GM06990 (cell line): ENCODE measurements around the gene LSM14A.

Experiments
- DNase-seq: peaks from one replicate; pipeline ENCODE4 v3.0.0-alpha.2; 2011; ENCODE audit not compliant: insufficient read length; ENCODE audit errors: extremely low read depth
- H3K27me3 ChIP-seq: replicated peaks from 2 replicates; pipeline ENCODE4 v1.6.0; 2011; ENCODE audit warnings: low read length; ENCODE audit not compliant: control insufficient read depth, insufficient read depth
- H3K36me3 ChIP-seq: 2 replicates; pipeline ENCODE4 v1.5.1; 2011; ENCODE audit warnings: low read length; ENCODE audit not compliant: control insufficient read depth, insufficient read depth
- H3K4me3 ChIP-seq: replicated peaks from 2 replicates; pipeline ENCODE4 v1.5.1; 2011; ENCODE audit warnings: low read depth, mild to moderate bottlenecking, control low read depth, low read length
- TF ChIP-seq, protein P1 (sequence below): IDR thresholded peaks from 2 replicates; pipeline ENCODE4 v1.5.1; 2011; ENCODE audit warnings: low read length, control low read depth, mild to moderate bottlenecking, inconsistent platforms; ENCODE audit not compliant: insufficient read depth, poor library complexity, severe bottlenecking

Gene LSM14A

DNA sequence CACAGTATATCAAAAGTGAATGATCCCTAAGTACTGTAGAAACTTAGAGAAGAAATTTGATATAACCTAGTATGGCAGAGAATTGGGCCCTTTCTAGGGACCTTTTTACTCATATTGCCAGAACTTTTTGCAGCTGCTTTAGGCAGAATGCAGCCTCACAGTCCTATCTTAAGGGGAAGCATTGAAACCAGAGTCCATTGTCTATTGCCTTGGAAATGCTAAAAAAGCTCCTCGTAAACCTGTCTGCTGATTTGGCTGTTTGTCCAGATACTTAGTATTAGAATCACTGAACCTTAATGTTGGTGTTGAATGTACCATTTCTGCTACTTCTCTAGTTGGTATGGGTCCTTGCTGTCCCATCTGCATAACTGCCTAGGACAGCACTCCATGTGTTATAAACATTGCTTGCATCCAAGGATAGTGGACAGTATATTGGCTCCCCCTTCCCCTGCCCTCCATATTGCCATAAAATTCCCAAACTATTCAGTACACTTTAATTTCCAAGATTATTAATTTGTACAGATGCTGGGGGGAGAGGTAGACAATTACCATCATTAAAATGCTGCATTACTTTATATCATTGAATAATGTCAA lies 36.1 kb downstream of the LSM14A start:
- TF ChIP-seq, protein P1, sequence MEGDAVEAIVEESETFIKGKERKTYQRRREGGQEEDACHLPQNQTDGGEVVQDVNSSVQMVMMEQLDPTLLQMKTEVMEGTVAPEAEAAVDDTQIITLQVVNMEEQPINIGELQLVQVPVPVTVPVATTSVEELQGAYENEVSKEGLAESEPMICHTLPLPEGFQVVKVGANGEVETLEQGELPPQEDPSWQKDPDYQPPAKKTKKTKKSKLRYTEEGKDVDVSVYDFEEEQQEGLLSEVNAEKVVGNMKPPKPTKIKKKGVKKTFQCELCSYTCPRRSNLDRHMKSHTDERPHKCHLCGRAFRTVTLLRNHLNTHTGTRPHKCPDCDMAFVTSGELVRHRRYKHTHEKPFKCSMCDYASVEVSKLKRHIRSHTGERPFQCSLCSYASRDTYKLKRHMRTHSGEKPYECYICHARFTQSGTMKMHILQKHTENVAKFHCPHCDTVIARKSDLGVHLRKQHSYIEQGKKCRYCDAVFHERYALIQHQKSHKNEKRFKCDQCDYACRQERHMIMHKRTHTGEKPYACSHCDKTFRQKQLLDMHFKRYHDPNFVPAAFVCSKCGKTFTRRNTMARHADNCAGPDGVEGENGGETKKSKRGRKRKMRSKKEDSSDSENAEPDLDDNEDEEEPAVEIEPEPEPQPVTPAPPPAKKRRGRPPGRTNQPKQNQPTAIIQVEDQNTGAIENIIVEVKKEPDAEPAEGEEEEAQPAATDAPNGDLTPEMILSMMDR = no peak
- H3K4me3 ChIP-seq = no peak overlapping the region
- DNase-seq = no peak
- H3K36me3 ChIP-seq = peaks cover 12% of the 10 kb centered on the region
- H3K27me3 ChIP-seq = no peaks in the 10 kb centered on the region

DNA sequence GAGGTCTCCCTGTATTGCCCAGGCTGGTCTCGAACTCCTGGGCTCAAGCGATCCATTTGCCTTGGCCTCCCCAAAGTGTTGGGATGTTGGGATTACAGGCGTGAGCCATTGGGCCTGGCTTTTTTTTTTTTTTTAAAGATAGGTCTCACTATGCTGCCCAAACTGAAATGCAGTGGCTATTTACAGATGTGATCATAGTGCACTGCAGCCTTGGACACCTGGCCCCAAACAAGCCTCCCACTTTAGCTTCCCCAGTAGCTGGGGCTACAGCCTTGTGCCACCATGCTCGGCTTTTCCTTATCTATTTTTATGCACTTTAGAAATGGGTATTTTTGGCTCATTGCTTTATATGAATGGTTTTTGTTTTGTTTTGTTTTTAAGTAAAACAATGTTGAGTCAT lies 37.4 kb downstream of the LSM14A start:
- peaks cover 12% of the 10 kb centered on the region for H3K36me3 ChIP-seq
- TF ChIP-seq, protein P1 = no peak
- H3K4me3 ChIP-seq = no peak overlapping the region
- H3K27me3 ChIP-seq = no peaks in the 10 kb centered on the region
- DNase-seq = no peak

DNA sequence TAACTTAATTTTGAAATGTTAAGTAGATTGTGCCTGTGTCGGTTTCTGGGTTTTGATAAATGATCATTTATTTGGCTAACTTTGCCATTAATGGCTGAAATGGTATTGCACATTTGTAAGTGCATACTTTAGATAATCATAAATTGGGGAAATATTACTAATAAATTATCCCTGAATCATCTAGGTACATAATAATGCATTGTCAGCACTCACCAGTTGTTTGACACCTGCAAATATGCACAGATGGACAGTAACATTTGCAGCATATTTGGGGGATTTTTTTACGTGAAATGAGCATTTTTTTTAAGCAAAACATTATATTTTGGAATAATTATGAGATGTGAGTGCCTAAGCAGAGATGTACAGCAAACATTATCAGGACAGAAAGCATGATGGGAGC lies 41.0 kb downstream of the LSM14A start:
- TF ChIP-seq, protein P1 = no peak
- no peaks in the 10 kb centered on the region for H3K27me3 ChIP-seq
- H3K36me3 ChIP-seq = peaks cover 12% of the 10 kb centered on the region

DNA sequence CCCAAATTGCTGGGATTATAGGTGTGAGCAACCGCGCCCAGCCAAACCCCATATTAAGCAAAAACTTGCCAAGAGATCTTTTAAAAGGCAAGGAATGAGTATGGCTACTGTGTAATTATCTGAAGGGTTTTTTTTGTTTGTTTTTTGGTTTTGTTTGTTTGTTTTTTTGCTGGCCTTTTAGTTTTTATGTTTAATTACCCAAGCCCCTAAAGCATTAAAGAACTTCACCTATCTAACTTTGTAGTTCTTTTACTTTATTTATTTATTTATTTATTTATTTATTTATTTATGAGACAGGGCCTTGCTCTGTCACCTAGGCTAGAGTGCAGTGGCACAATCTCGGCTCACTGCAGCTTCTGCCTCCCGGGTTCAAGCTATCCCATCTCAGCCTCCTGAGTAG lies 41.7 kb downstream of the LSM14A start:
- H3K27me3 ChIP-seq = no peaks in the 10 kb centered on the region
- H3K4me3 ChIP-seq = no peak overlapping the region
- TF ChIP-seq, protein P1 = no peak
- no peak for DNase-seq
- peaks cover 11% of the 10 kb centered on the region for H3K36me3 ChIP-seq

More for the DNA sequence above, 41.0 kb downstream of the LSM14A start:
- no peak for DNase-seq
- H3K4me3 ChIP-seq = no peak overlapping the region

DNA sequence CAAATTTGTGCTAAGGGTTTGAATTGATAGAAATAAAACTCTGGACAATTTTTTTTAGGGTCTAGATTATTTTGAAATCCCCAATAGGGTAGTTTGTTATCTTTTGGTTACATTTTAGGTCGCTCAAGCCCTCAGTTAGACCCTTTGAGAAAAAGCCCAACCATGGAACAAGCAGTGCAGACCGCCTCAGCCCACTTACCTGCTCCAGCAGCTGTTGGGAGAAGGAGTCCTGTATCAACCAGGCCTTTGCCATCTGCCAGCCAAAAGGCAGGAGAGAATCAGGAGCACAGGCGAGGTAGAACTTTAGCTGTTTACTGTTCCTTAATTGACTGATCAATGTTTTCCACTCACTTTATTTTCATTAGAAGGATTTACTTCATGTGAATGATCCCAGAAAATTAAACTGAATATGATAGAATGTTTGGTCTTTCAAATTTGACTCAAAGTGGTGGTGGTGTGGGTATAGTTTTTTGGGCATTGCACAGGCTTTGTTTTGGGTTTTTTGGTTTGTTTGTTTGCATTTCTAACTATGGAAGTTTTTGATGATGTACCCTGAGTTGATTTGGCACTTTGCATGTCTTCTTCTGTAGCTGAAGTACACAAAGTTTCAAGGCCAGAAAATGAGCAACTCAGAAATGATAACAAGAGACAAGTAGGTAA lies 42.8 kb downstream of the LSM14A start:
- peaks cover 10% of the 10 kb centered on the region for H3K36me3 ChIP-seq

More for the DNA sequence above, 42.8 kb downstream of the LSM14A start:
- H3K4me3 ChIP-seq = no peak overlapping the region
- TF ChIP-seq, protein P1 = no peak
- no peak for DNase-seq
- no peaks in the 10 kb centered on the region for H3K27me3 ChIP-seq
